ENCODE data around the gene SSX2IP.

- TF ChIP-seq CTCF (IDR thresholded peaks at IDR 0.05) (no peak), EP300 (IDR thresholded peaks at IDR 0.05) (no peak)
These were observed 89.5 kb downstream of the SSX2IP start for GRCh38 chr1:84600796-84601195.

Data from upper lobe of left lung (tissue), 4 donors.